Measurements from ENCODE around the gene LPP. TPM values are rescaled to one million over a fixed set of nuclear protein-coding genes. Genes with fewer than 3 reads are reported as not detected.

LPP gene
- total RNA-seq, 5 donors from 2014 or later (not counting 1 experiment from before 2014, with no cell fraction given): 23.8 to 82.6 (median 39.3) TPM

GRCh38 chr3:188807006-188807405, 653.0 kb downstream of the LPP start:
- Histone ChIP-seq H3K9me3 (peaks cover 12% of the 10 kb centered on the region), H3K4me1 (ENCODE audit: control insufficient read depth in 1 of 2, extremely low read depth in 1 of 2, insufficient read depth in 2 of 2, low read length in 2 of 2) (no peaks in the 10 kb centered on the region), H3K27ac (ENCODE audit: low read length) (no peak overlapping the region), H3K27me3 (replicated peaks in 1 of 2; ENCODE audit: control insufficient read depth in 2 of 2, extremely low read depth in 1 of 2, insufficient read depth in 2 of 2, low read length in 1 of 2) (no peaks in the 10 kb centered on the region), H3K36me3 (ENCODE audit: control insufficient read depth in 2 of 2, extremely low read depth in 1 of 2, insufficient read depth in 1 of 2, low read length in 1 of 2) (no peaks in the 10 kb centered on the region), H3K4me3 (ENCODE audit: control insufficient read depth in 1 of 2, extremely low read depth in 1 of 2, low read length in 1 of 2) (no peak overlapping the region)
- H3K4me3 Mint-ChIP-seq: no peak overlapping the region
- no peaks in the 10 kb centered on the region for H3K4me1 Mint-ChIP-seq
- H3K36me3 Mint-ChIP-seq: peaks cover 33% of the 10 kb centered on the region
- CTCF ChIA-PET: no interaction called here
- POLR2A ChIA-PET: interaction anchor here in 1 of 2 donors (0.6 kb wide), 1 partner anchor 18 kb away, joined by 3 read pairs; no protein-coding TSS in a partner anchor
- WGBS (ENCODE audit: insufficient coverage): no CpG with 5 or more reads among the region's 1 CpG
- H3K9me3 Mint-ChIP-seq: peaks cover 11 to 31% (median 19%) of the 10 kb centered on the region in 3 donors
- DNase-seq (no peak), ATAC-seq (replicated peaks in 1 of 4) (no peak)
- no peaks in the 10 kb centered on the region for H3K27me3 Mint-ChIP-seq
- H3K27ac Mint-ChIP-seq: no peak overlapping the region

- ATAC-seq (replicated peaks in 1 of 4): no peak
- POLR2A ChIA-PET: no interaction called here
- no peak for DNase-seq
- Histone ChIP-seq H3K9me3 (peaks cover 3% of the 10 kb centered on the region), H3K4me1 (ENCODE audit: control insufficient read depth in 1 of 2, extremely low read depth in 1 of 2, insufficient read depth in 2 of 2, low read length in 2 of 2) (no peaks in the 10 kb centered on the region), H3K27ac (ENCODE audit: low read length) (no peak overlapping the region), H3K4me3 (ENCODE audit: control insufficient read depth in 1 of 2, extremely low read depth in 1 of 2, low read length in 1 of 2) (no peak overlapping the region), H3K27me3 (replicated peaks in 1 of 2; ENCODE audit: control insufficient read depth in 2 of 2, extremely low read depth in 1 of 2, insufficient read depth in 2 of 2, low read length in 1 of 2) (no peaks in the 10 kb centered on the region), H3K36me3 (ENCODE audit: control insufficient read depth in 2 of 2, extremely low read depth in 1 of 2, insufficient read depth in 1 of 2, low read length in 1 of 2) (no peaks in the 10 kb centered on the region)
- H3K9me3 Mint-ChIP-seq: peaks cover 7 to 11% (median 11%) of the 10 kb centered on the region in 3 donors
- CTCF ChIA-PET: no interaction called here
- no CpG with 5 or more reads among the region's 1 CpG for WGBS (ENCODE audit: insufficient coverage)
- no peaks in the 10 kb centered on the region for H3K27me3 Mint-ChIP-seq
- H3K4me3 Mint-ChIP-seq: no peak overlapping the region
- no peaks in the 10 kb centered on the region for H3K4me1 Mint-ChIP-seq
- H3K27ac Mint-ChIP-seq: no peak overlapping the region
- peaks cover 29% of the 10 kb centered on the region for H3K36me3 Mint-ChIP-seq
Measured at GRCh38 chr3:188812198-188812597, 658.2 kb downstream of the LPP start.

GRCh38 chr3:188814581-188814980, 660.6 kb downstream of the LPP start:
- WGBS (ENCODE audit: insufficient coverage): no CpG with 5 or more reads among the region's 2 CpGs
- Mint-ChIP-seq H3K9me3 (no peaks in the 10 kb centered on the region), H3K27me3 (no peaks in the 10 kb centered on the region), H3K4me1 (no peaks in the 10 kb centered on the region), H3K36me3 (peaks cover 11% of the 10 kb centered on the region), H3K4me3 (no peak overlapping the region), H3K27ac (no peak overlapping the region)
- H3K36me3 ChIP-seq (ENCODE audit: control insufficient read depth in 2 of 2, extremely low read depth in 1 of 2, insufficient read depth in 1 of 2, low read length in 1 of 2): no peaks in the 10 kb centered on the region
- ATAC-seq (replicated peaks in 1 of 4) (no peak), DNase-seq (no peak)
- ChIA-PET CTCF (interaction anchor here in 1 of 2 donors (0.5 kb wide), 1 partner anchor 545 kb away, joined by 3 read pairs; no protein-coding TSS in a partner anchor), POLR2A (no interaction called here)
- no peak overlapping the region for H3K4me3 ChIP-seq (ENCODE audit: control insufficient read depth in 1 of 2, extremely low read depth in 1 of 2, low read length in 1 of 2)
- no peak overlapping the region for H3K27ac ChIP-seq (ENCODE audit: low read length)
- no peaks in the 10 kb centered on the region for H3K4me1 ChIP-seq (ENCODE audit: control insufficient read depth in 1 of 2, extremely low read depth in 1 of 2, insufficient read depth in 2 of 2, low read length in 2 of 2)
- no peaks in the 10 kb centered on the region for H3K27me3 ChIP-seq (replicated peaks in 1 of 2; ENCODE audit: control insufficient read depth in 2 of 2, extremely low read depth in 1 of 2, insufficient read depth in 2 of 2, low read length in 1 of 2)
- H3K9me3 ChIP-seq: no peaks in the 10 kb centered on the region

- no peaks in the 10 kb centered on the region for H3K4me1 Mint-ChIP-seq
- 80% methylated on average over 1 of the region's 7 CpGs for WGBS (ENCODE audit: insufficient coverage)
Measured at GRCh38 chr3:188817103-188817934, 663.4 kb downstream of the LPP start.

GRCh38 chr3:188817935-188818269, 663.9 kb downstream of the LPP start:
- H3K27me3 Mint-ChIP-seq: no peaks in the 10 kb centered on the region
- CTCF ChIA-PET: interaction anchor here in 1 of 2 donors (0.5 kb wide), 1 partner anchor 711 kb away, joined by 3 read pairs; no protein-coding TSS in a partner anchor
- Histone ChIP-seq H3K27me3 (replicated peaks in 1 of 2; ENCODE audit: control insufficient read depth in 2 of 2, extremely low read depth in 1 of 2, insufficient read depth in 2 of 2, low read length in 1 of 2) (no peaks in the 10 kb centered on the region), H3K4me3 (ENCODE audit: control insufficient read depth in 1 of 2, extremely low read depth in 1 of 2, low read length in 1 of 2) (no peak overlapping the region), H3K9me3 (no peaks in the 10 kb centered on the region), H3K36me3 (ENCODE audit: control insufficient read depth in 2 of 2, extremely low read depth in 1 of 2, insufficient read depth in 1 of 2, low read length in 1 of 2) (no peaks in the 10 kb centered on the region), H3K4me1 (ENCODE audit: control insufficient read depth in 1 of 2, extremely low read depth in 1 of 2, insufficient read depth in 2 of 2, low read length in 2 of 2) (no peaks in the 10 kb centered on the region), H3K27ac (ENCODE audit: low read length) (no peak overlapping the region)
- WGBS (ENCODE audit: insufficient coverage): 100% methylated on average over 1 of the region's 3 CpGs
- ATAC-seq (replicated peaks in 1 of 4) (no peak), DNase-seq (no peak)
- H3K27ac Mint-ChIP-seq: no peak overlapping the region
- no peaks in the 10 kb centered on the region for H3K4me1 Mint-ChIP-seq
- no peak overlapping the region for H3K4me3 Mint-ChIP-seq
- no peaks in the 10 kb centered on the region for H3K9me3 Mint-ChIP-seq
- peaks cover 8% of the 10 kb centered on the region for H3K36me3 Mint-ChIP-seq
- POLR2A ChIA-PET: no interaction called here

More at GRCh38 chr3:188817103-188817934, 663.4 kb downstream of the LPP start:
- H3K4me1 ChIP-seq (ENCODE audit: control insufficient read depth in 1 of 2, extremely low read depth in 1 of 2, insufficient read depth in 2 of 2, low read length in 2 of 2): no peaks in the 10 kb centered on the region
- Mint-ChIP-seq H3K4me3 (no peak overlapping the region), H3K36me3 (peaks cover 8% of the 10 kb centered on the region), H3K27ac (no peak overlapping the region), H3K9me3 (no peaks in the 10 kb centered on the region), H3K27me3 (no peaks in the 10 kb centered on the region)
- no peak overlapping the region for H3K27ac ChIP-seq (ENCODE audit: low read length)
- no peaks in the 10 kb centered on the region for H3K36me3 ChIP-seq (ENCODE audit: control insufficient read depth in 2 of 2, extremely low read depth in 1 of 2, insufficient read depth in 1 of 2, low read length in 1 of 2)
- no peaks in the 10 kb centered on the region for H3K9me3 ChIP-seq
- no peak for ATAC-seq (replicated peaks in 1 of 4)
- no peak for DNase-seq
- POLR2A ChIA-PET: no interaction called here
- no peaks in the 10 kb centered on the region for H3K27me3 ChIP-seq (replicated peaks in 1 of 2; ENCODE audit: control insufficient read depth in 2 of 2, extremely low read depth in 1 of 2, insufficient read depth in 2 of 2, low read length in 1 of 2)
- CTCF ChIA-PET: no interaction called here
- no peak overlapping the region for H3K4me3 ChIP-seq (ENCODE audit: control insufficient read depth in 1 of 2, extremely low read depth in 1 of 2, low read length in 1 of 2)

- H3K27me3 Mint-ChIP-seq: no peaks in the 10 kb centered on the region
- H3K36me3 ChIP-seq (ENCODE audit: control insufficient read depth in 2 of 2, extremely low read depth in 1 of 2, insufficient read depth in 1 of 2, low read length in 1 of 2): no peaks in the 10 kb centered on the region
- POLR2A ChIA-PET: no interaction called here
- H3K4me3 ChIP-seq (ENCODE audit: control insufficient read depth in 1 of 2, extremely low read depth in 1 of 2, low read length in 1 of 2): no peak overlapping the region
- H3K9me3 Mint-ChIP-seq: no peaks in the 10 kb centered on the region
- H3K36me3 Mint-ChIP-seq: peaks cover 10% of the 10 kb centered on the region
- CTCF ChIA-PET: interaction anchor here in 1 of 2 donors (0.5 kb wide), 1 partner anchor 712 kb away, joined by 3 read pairs; no protein-coding TSS in a partner anchor
- H3K4me3 Mint-ChIP-seq: no peak overlapping the region
- H3K27ac ChIP-seq (ENCODE audit: low read length): no peak overlapping the region
- H3K4me1 ChIP-seq (ENCODE audit: control insufficient read depth in 1 of 2, extremely low read depth in 1 of 2, insufficient read depth in 2 of 2, low read length in 2 of 2): no peaks in the 10 kb centered on the region
- 100% methylated on average over 1 of the region's 2 CpGs for WGBS (ENCODE audit: insufficient coverage)
- no peak overlapping the region for H3K27ac Mint-ChIP-seq
- ATAC-seq (replicated peaks in 1 of 4): no peak
- no peaks in the 10 kb centered on the region for H3K27me3 ChIP-seq (replicated peaks in 1 of 2; ENCODE audit: control insufficient read depth in 2 of 2, extremely low read depth in 1 of 2, insufficient read depth in 2 of 2, low read length in 1 of 2)
- DNase-seq: no peak
- H3K4me1 Mint-ChIP-seq: no peaks in the 10 kb centered on the region
- no peaks in the 10 kb centered on the region for H3K9me3 ChIP-seq
Measured at GRCh38 chr3:188818282-188818681, 664.3 kb downstream of the LPP start.

Data from T-cell (primary cell).